NB4 (cell line): Measurements from ENCODE around the gene TRMT1.

Experiments used
- CTCF ChIP-seq: IDR thresholded peaks from one replicate; pipeline ENCODE4 v1.5.1; 2012; ENCODE audit warnings: low read depth, low read length
- MAX ChIP-seq: IDR thresholded peaks from 2 replicates; pipeline ENCODE4 v1.6.1; 2011; ENCODE audit warnings: low read depth, low read length
- MYC ChIP-seq: IDR thresholded peaks from 2 replicates; pipeline ENCODE4 v1.6.1; 2011; ENCODE audit warnings: low read depth, low read length
- POLR2A ChIP-seq: IDR thresholded peaks from 2 replicates; pipeline ENCODE4 v1.6.1; 2011; ENCODE audit warnings: mild to moderate bottlenecking; ENCODE audit not compliant: insufficient read length; ENCODE audit errors: extremely low read depth

- TF ChIP-seq CTCF = no peak
- TF ChIP-seq POLR2A = no peak
- no peak for TF ChIP-seq MYC
- TF ChIP-seq MAX = no peak
These were observed 47.2 kb upstream of the TRMT1 start for GRCh38 chr19:13163609-13164342.
